ENCODE data around the gene PAX5. TPM values are rescaled to one million over a fixed set of nuclear protein-coding genes. Genes with fewer than 3 reads are reported as not detected.
"Not testable (repeated sequence)": the region's sequence is repeated elsewhere in the genome, so short reads cannot be mapped to it uniquely, and the experiment has no call there.

Gene PAX5
- polyA plus RNA-seq (2012; ENCODE audit: insufficient read depth, insufficient read length) = 0.10 TPM

- H3K4me3 ChIP-seq (ENCODE audit: low read length) = no peak within 1 kb of the TSS
- no peak for DNase-seq (ENCODE audit: low read depth, low spot score)
These were observed at the start of gene PAX5 for GRCh38 chr9:37033682-37034304. Gene PAX5, minus strand, starts transcription at chr9:37034268. Its CDS starts 237 bp downstream, at chr9:37034031.

- no peak for DNase-seq (ENCODE audit: low read depth, low spot score)
- no peak overlapping the region for H3K4me3 ChIP-seq (ENCODE audit: low read length)
These were observed 49.6 kb upstream of the PAX5 start for GRCh38 chr9:37083654-37084053.

GRCh38 chr9:37082214-37082765 lies 48.2 kb upstream of the PAX5 start:
- H3K4me3 ChIP-seq (ENCODE audit: low read length) = no peak overlapping the region
- peak; percentile 48 for DNase-seq (ENCODE audit: low read depth, low spot score)

GRCh38 chr9:37081507-37081906 lies 47.4 kb upstream of the PAX5 start:
- H3K4me3 ChIP-seq (ENCODE audit: low read length); DNase-seq (ENCODE audit: low read depth, low spot score): not testable (repeated sequence)

GRCh38 chr9:37080165-37080628 lies 46.1 kb upstream of the PAX5 start:
- peak overlapping the region; percentile 78 for H3K4me3 ChIP-seq (ENCODE audit: low read length)
- DNase-seq (ENCODE audit: low read depth, low spot score) = not testable (repeated sequence)

GRCh38 chr9:37079370-37080164 lies 45.5 kb upstream of the PAX5 start:
- peak overlapping the region; percentile 78 for H3K4me3 ChIP-seq (ENCODE audit: low read length)
- DNase-seq (ENCODE audit: low read depth, low spot score) = peak; percentile 94

- not testable (repeated sequence) for DNase-seq (ENCODE audit: low read depth, low spot score); H3K4me3 ChIP-seq (ENCODE audit: low read length)
These were observed 40.7 kb upstream of the PAX5 start for GRCh38 chr9:37074790-37075189.

GRCh38 chr9:37066139-37066725 lies 32.2 kb upstream of the PAX5 start:
- no peak overlapping the region for H3K4me3 ChIP-seq (ENCODE audit: low read length)
- no peak for DNase-seq (ENCODE audit: low read depth, low spot score)

GRCh38 chr9:37062336-37062735 lies 28.3 kb upstream of the PAX5 start:
- DNase-seq (ENCODE audit: low read depth, low spot score) = no peak
- H3K4me3 ChIP-seq (ENCODE audit: low read length) = no peak overlapping the region

GRCh38 chr9:37061768-37062167 lies 27.7 kb upstream of the PAX5 start:
- DNase-seq (ENCODE audit: low read depth, low spot score) = no peak
- H3K4me3 ChIP-seq (ENCODE audit: low read length) = no peak overlapping the region

GRCh38 chr9:37060833-37061232 lies 26.8 kb upstream of the PAX5 start:
- DNase-seq (ENCODE audit: low read depth, low spot score) = no peak
- H3K4me3 ChIP-seq (ENCODE audit: low read length) = no peak overlapping the region

- DNase-seq (ENCODE audit: low read depth, low spot score) = no peak
- H3K4me3 ChIP-seq (ENCODE audit: low read length) = no peak overlapping the region
These were observed 22.2 kb upstream of the PAX5 start for GRCh38 chr9:37056046-37056920.

- not testable (repeated sequence) for DNase-seq (ENCODE audit: low read depth, low spot score); H3K4me3 ChIP-seq (ENCODE audit: low read length)
These were observed 20.3 kb upstream of the PAX5 start for GRCh38 chr9:37054363-37054720.

GRCh38 chr9:37053684-37054362 lies 19.8 kb upstream of the PAX5 start:
- DNase-seq (ENCODE audit: low read depth, low spot score) = no peak
- no peak overlapping the region for H3K4me3 ChIP-seq (ENCODE audit: low read length)

GRCh38 chr9:37046683-37047082 lies 12.6 kb upstream of the PAX5 start:
- DNase-seq (ENCODE audit: low read depth, low spot score) = no peak
- H3K4me3 ChIP-seq (ENCODE audit: low read length) = no peak overlapping the region

- H3K4me3 ChIP-seq (ENCODE audit: low read length) = no peak overlapping the region
- no peak for DNase-seq (ENCODE audit: low read depth, low spot score)
These were observed 8.4 kb upstream of the PAX5 start for GRCh38 chr9:37042421-37042820.

- no peak for DNase-seq (ENCODE audit: low read depth, low spot score)
These were observed 6.5 kb upstream of the PAX5 start for GRCh38 chr9:37040508-37041127.

GRCh38 chr9:37038943-37039464 lies 4.9 kb upstream of the PAX5 start:
- H3K4me3 ChIP-seq (ENCODE audit: low read length) = no peak overlapping the region

More at GRCh38 chr9:37040508-37041127, 6.5 kb upstream of the PAX5 start:
- no peak overlapping the region for H3K4me3 ChIP-seq (ENCODE audit: low read length)

More at GRCh38 chr9:37038943-37039464, 4.9 kb upstream of the PAX5 start:
- no peak for DNase-seq (ENCODE audit: low read depth, low spot score)

All from Jurkat, Clone E6-1 (cell line).